BLaER1 (cell line): ENCODE results near the gene SNRNP200.

Source experiments
- H3K27ac ChIP-seq: shearing (Covaris generic); formaldehyde crosslinking; 2 replicates; pipeline ENCODE4 v1.8.1; 2022
- H3K27me3 ChIP-seq: shearing (Covaris generic); formaldehyde crosslinking; 2 replicates; pipeline ENCODE4 v1.8.1; 2022
- H3K36me3 ChIP-seq: shearing (Covaris generic); formaldehyde crosslinking; 2 replicates; pipeline ENCODE4 v1.8.1; 2022
- H3K4me1 ChIP-seq: shearing (Covaris generic); formaldehyde crosslinking; 2 replicates; pipeline ENCODE4 v1.8.1; 2022
- H3K4me2 ChIP-seq: shearing (Covaris generic); formaldehyde crosslinking; 2 replicates; pipeline ENCODE4 v1.8.1; 2022
- H3K4me3 ChIP-seq: shearing (Covaris generic); formaldehyde crosslinking; 2 replicates; pipeline ENCODE4 v1.8.1; 2022
- H3K9ac ChIP-seq: shearing (Covaris generic); formaldehyde crosslinking; 2 replicates; pipeline ENCODE4 v1.8.1; 2022
- H3K9me3 ChIP-seq: shearing (Covaris generic); formaldehyde crosslinking; 2 replicates; pipeline ENCODE4 v1.8.1; 2022
- H4K20me1 ChIP-seq: shearing (Covaris generic); formaldehyde crosslinking; 2 replicates; pipeline ENCODE4 v1.8.1; 2022
- Cebpa-rat ChIP-seq: shearing (Covaris generic); IDR thresholded peaks from 2 replicates; pipeline ENCODE4 v1.8.1; 2022

Gene SNRNP200

DNA sequence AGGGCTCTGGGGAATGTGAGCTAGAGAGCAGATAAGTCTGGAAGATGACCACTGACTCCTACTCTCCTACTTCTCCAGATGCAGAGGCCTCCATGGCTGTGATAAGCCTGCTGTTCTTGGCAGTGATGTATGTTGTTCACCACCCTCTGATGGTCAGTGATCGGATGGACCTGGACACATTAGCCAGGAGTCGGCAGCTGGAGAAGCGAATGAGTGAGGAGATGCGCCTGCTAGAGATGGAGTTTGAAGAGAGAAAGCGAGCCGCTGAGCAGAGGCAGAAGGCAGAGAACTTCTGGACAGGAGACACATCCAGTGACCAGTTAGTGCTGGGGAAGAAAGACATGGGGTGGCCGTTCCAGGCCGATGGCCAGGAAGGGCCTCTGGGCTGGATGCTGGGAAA, 21.2 kb upstream of the SNRNP200 start:
- TF ChIP-seq Cebpa-rat: no peak
- Histone ChIP-seq H4K20me1 (peaks cover 26% of the 10 kb centered on the region; the same call in 1 of the 2 replicates), H3K36me3 (peaks cover 33% of the 10 kb centered on the region), H3K27ac (peak overlapping the region; percentile 89), H3K4me1 (peaks cover 65% of the 10 kb centered on the region), H3K27me3 (no peaks in the 10 kb centered on the region), H3K4me2 (peak overlapping the region; percentile 89), H3K4me3 (peak overlapping the region; percentile 88), H3K9ac (peak overlapping the region; percentile 92; the same call in 1 of the 2 replicates), H3K9me3 (no peaks in the 10 kb centered on the region)

DNA sequence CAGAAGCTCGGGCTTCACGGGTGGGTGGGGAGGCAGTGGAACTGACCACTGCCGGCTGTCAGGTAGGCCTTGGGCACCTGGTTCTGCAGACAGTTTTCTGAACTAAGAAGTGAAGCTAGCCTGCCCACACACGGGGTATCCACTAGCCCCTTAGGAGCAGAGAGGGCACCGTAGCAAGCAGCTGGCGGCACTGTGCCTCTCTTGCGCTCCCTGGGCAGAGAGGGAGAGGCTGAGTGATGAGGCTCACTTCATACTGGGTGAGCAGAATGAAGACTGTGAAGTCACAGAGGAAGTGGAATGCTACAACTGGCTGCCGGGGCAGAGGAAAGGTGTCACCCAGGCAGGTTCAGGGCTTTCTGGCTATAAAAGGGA, 20.5 kb upstream of the SNRNP200 start:
- H4K20me1 ChIP-seq: peaks cover 26% of the 10 kb centered on the region; the same call in 1 of the 2 replicates
- no peaks in the 10 kb centered on the region for H3K27me3 ChIP-seq
- peaks cover 65% of the 10 kb centered on the region for H3K4me1 ChIP-seq
- no peak for TF ChIP-seq Cebpa-rat
- H3K9ac ChIP-seq: peak overlapping the region; percentile 92
- peak overlapping the region; percentile 89 for H3K27ac ChIP-seq
- H3K36me3 ChIP-seq: peaks cover 33% of the 10 kb centered on the region
- H3K4me3 ChIP-seq: peak overlapping the region; percentile 88
- peak overlapping the region; percentile 89 for H3K4me2 ChIP-seq
- no peaks in the 10 kb centered on the region for H3K9me3 ChIP-seq

DNA sequence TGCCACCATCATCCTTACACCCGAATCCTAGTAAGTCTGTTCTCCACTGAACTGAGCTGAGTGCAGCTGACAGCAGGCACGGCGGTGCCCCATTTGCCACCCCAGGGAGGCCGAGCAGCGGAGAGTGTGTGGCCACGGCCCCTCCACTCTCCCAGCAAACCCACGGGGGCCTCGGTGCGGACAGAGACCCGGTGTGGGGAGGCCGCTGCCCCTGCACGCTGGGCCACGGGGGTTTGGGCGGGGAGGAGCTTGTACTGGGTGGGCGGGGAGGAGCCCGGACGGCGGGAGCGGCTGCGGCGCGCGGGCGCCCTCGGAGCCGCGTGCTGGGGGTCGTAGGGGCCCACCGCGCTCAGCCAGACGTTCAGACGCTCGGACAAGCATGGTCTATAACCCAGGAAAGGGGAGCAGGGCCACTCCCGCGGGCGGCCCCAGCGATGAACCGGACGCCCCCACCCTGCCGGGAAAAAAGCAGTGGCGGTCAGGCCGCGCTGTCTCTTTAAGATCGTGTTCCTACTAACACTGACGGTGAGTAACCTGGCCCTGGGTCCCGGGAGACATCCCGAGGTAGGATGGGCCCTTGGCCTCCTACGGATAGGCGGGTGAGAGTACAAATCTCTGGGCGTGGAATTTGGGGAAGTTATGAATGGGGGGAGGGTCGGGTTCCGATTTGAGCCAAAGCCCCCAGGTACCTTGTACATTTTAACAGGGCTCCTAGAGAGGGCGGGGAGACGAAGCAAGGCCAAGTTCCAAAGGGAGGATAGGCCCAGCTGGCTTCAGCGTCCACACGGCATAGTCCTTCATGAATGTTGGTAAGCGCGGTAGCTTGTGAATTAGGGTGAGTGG, 19.9 kb upstream of the SNRNP200 start, which contains the start of gene ITPRIPL1:
ITPRIPL1 (plus strand) TSS at position 277 of the 843 bp plus-strand sequence; CDS start at position 800, 523 bp downstream.
- peak within 1 kb of the TSS; percentile 92 for H3K9ac ChIP-seq
- H3K4me3 ChIP-seq: peak within 1 kb of the TSS; percentile 88
- H3K27ac ChIP-seq: peak within 1 kb of the TSS; percentile 89
- peaks cover 69% of the 10 kb centered on the region for H3K4me1 ChIP-seq
- no peaks in the 10 kb centered on the region for H3K9me3 ChIP-seq
- H3K27me3 ChIP-seq: no peaks in the 10 kb centered on the region
- H3K4me2 ChIP-seq: peak within 1 kb of the TSS; percentile 89
- peaks cover 26% of the 10 kb centered on the region; the same call in 1 of the 2 replicates for H4K20me1 ChIP-seq
- no peak for TF ChIP-seq Cebpa-rat
- peaks cover 33% of the 10 kb centered on the region for H3K36me3 ChIP-seq

- peaks cover 72% of the 10 kb centered on the region for H3K4me1 ChIP-seq
- H3K4me2 ChIP-seq: peak overlapping the region; percentile 89
- peak overlapping the region; percentile 88 for H3K4me3 ChIP-seq
- peak overlapping the region; percentile 92 for H3K9ac ChIP-seq
- peaks cover 23% of the 10 kb centered on the region; the same call in 1 of the 2 replicates for H4K20me1 ChIP-seq
- H3K27me3 ChIP-seq: no peaks in the 10 kb centered on the region
- H3K9me3 ChIP-seq: no peaks in the 10 kb centered on the region
- TF ChIP-seq Cebpa-rat: no peak
- H3K36me3 ChIP-seq: peaks cover 29% of the 10 kb centered on the region
- peak overlapping the region; percentile 89 for H3K27ac ChIP-seq
Measured at GRCh38 chr2:96324721-96325040, 19.3 kb upstream of the SNRNP200 start.

GRCh38 chr2:96323849-96324248, 18.5 kb upstream of the SNRNP200 start:
- TF ChIP-seq Cebpa-rat: no peak
- Histone ChIP-seq H3K27me3 (no peaks in the 10 kb centered on the region), H3K36me3 (peaks cover 24% of the 10 kb centered on the region), H3K9me3 (no peaks in the 10 kb centered on the region), H3K4me3 (no peak overlapping the region), H3K4me2 (peak overlapping the region; percentile 89), H3K9ac (no peak overlapping the region), H4K20me1 (0 out of 2 replicates have a peak, but pooled peaks cover 19% of the 10 kb centered on the region), H3K4me1 (peaks cover 75% of the 10 kb centered on the region), H3K27ac (0 out of 2 replicates have a peak overlapping the region, but pooled peaks have one; percentile 89)

DNA sequence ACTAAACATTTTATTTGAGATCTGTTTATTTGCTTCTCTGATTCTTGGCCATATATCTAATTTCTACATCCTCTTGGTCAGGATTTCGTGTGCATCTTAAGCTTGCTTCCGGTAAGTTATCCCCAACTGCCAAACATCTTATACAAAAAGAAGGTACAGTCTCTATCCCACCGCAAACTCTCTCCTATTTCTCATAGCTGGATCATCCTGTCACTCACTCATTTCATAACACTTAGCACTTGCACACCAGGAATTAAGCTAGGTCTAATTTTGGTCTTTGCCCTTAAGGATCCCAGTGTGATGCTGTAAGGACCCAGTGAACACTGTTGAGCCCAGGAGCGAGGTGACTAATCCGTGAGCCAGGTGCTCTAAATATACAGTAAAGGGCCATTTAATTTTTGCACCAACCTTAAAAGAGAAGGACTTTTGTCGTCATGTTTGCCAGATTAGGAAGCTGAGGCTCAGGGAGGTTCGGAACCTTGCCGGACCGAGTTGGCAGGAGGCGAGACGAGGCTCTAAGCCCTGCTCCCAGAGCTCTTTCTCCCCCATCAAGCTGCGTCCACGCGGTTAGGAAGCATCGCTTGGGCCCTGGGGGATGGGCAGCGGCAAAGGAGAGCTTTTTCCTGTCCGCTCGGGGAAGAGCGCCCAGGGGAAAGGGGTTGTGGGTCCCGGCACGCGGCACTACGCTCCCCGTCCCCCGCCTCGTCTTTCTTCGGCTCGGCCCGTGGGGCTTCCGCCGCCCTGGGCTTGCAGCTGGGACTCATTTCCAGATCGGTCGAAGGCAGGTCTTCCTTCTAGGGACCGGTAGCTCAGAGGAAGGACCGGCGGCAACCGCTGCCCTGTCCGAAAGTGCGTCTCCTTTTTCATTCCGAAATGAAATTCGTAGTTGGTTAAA, 15.6 kb upstream of the SNRNP200 start:
- no peaks in the 10 kb centered on the region for H3K9me3 ChIP-seq
- no peaks in the 10 kb centered on the region for H3K27me3 ChIP-seq
- H3K4me1 ChIP-seq: peaks cover 80% of the 10 kb centered on the region
- H3K4me3 ChIP-seq: peak overlapping the region; percentile 87
- peak overlapping the region; percentile 97 for H3K27ac ChIP-seq
- no peak for TF ChIP-seq Cebpa-rat
- H3K9ac ChIP-seq: peak overlapping the region; percentile 96
- H3K36me3 ChIP-seq: peaks cover 15% of the 10 kb centered on the region
- no peaks in the 10 kb centered on the region for H4K20me1 ChIP-seq
- peak overlapping the region; percentile 89 for H3K4me2 ChIP-seq

- no peaks in the 10 kb centered on the region for H3K27me3 ChIP-seq
- H3K27ac ChIP-seq: peak overlapping the region; percentile 97
- no peak for TF ChIP-seq Cebpa-rat
- H3K9ac ChIP-seq: peak overlapping the region; percentile 96
- H3K4me2 ChIP-seq: peak overlapping the region; percentile 89
- no peaks in the 10 kb centered on the region for H3K9me3 ChIP-seq
- peaks cover 85% of the 10 kb centered on the region for H3K4me1 ChIP-seq
- peak overlapping the region; percentile 87 for H3K4me3 ChIP-seq
- H4K20me1 ChIP-seq: 0 out of 2 replicates have a peak, but pooled peaks cover 1% of the 10 kb centered on the region
- H3K36me3 ChIP-seq: peaks cover 15% of the 10 kb centered on the region
Measured at GRCh38 chr2:96320326-96320725, 15.0 kb upstream of the SNRNP200 start.

DNA sequence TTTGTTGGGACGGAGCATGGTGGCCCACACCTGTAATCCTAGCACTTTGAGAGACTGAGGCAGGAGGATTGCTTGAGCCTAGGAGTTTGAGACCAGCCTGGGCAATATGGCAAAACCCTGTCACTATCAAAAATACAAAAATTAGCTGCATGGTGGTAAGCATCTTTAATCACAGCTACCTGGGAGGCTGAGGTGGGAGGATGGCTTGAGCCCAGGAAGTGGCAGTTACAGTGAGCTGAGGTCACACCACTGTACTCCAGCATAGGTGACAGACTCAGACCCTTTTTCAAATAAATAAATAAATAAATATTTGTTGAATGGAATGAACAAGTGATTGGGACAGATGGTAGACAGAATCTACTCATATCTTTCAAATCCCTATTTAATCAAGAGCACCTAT, 14.1 kb upstream of the SNRNP200 start:
- Histone ChIP-seq H3K27me3 (no peaks in the 10 kb centered on the region), H3K4me3 (peak overlapping the region; percentile 87), H3K4me1 (peaks cover 88% of the 10 kb centered on the region), H3K36me3 (peaks cover 15% of the 10 kb centered on the region), H4K20me1 (0 out of 2 replicates have a peak, but pooled peaks cover 5% of the 10 kb centered on the region), H3K27ac (peak overlapping the region; percentile 97), H3K9me3 (no peaks in the 10 kb centered on the region), H3K4me2 (peak overlapping the region; percentile 89), H3K9ac (peak overlapping the region; percentile 96)
- TF ChIP-seq Cebpa-rat: no peak

- Histone ChIP-seq H3K9me3 (no peaks in the 10 kb centered on the region), H3K4me1 (peaks cover 88% of the 10 kb centered on the region), H3K4me2 (peak overlapping the region; percentile 89), H3K27ac (0 out of 2 replicates have a peak overlapping the region, but pooled peaks have one; percentile 97), H3K27me3 (no peaks in the 10 kb centered on the region), H3K36me3 (peaks cover 19% of the 10 kb centered on the region), H3K4me3 (peak overlapping the region; percentile 87), H3K9ac (peak overlapping the region; percentile 96; the same call in 1 of the 2 replicates), H4K20me1 (0 out of 2 replicates have a peak, but pooled peaks cover 5% of the 10 kb centered on the region)
- no peak for TF ChIP-seq Cebpa-rat
Measured at GRCh38 chr2:96318723-96319122, 13.4 kb upstream of the SNRNP200 start.
